ENCODE data around the gene SUSD1.
A peak's percentile ranks its signal among the peaks of the same experiment; 100 is the strongest.

SUSD1 gene

GRCh38 chr9:112174965-112175795 is at the start of gene SUSD1:
TSS of gene SUSD1 (minus strand) at chr9:112175297. CDS start at chr9:112175235, 62 bp downstream.
- no peak for TF ChIP-seq NFIC (IDR thresholded peaks at IDR 0.05)
- TF ChIP-seq, protein P1, sequence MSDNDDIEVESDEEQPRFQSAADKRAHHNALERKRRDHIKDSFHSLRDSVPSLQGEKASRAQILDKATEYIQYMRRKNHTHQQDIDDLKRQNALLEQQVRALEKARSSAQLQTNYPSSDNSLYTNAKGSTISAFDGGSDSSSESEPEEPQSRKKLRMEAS (IDR thresholded peaks at IDR 0.05) = peak; percentile 5; the same call in 1 of the 2 replicates
- TF ChIP-seq ZBTB7A (IDR thresholded peaks at IDR 0.05; ENCODE audit: low read depth) = peak; percentile 62; the same call in 1 of the 2 replicates

- TF ChIP-seq, protein P2, sequence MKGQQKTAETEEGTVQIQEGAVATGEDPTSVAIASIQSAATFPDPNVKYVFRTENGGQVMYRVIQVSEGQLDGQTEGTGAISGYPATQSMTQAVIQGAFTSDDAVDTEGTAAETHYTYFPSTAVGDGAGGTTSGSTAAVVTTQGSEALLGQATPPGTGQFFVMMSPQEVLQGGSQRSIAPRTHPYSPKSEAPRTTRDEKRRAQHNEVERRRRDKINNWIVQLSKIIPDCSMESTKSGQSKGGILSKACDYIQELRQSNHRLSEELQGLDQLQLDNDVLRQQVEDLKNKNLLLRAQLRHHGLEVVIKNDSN (IDR thresholded peaks at IDR 0.05) = no peak
- TF ChIP-seq CEBPB (IDR thresholded peaks at IDR 0.05) = no peak
- no peak for TF ChIP-seq TCF12 (IDR thresholded peaks at IDR 0.05; ENCODE audit: low read depth)
- no peak for TF ChIP-seq CREB1 (IDR thresholded peaks at IDR 0.05; ENCODE audit: low read depth)
- no peak for TF ChIP-seq FOXM1 (IDR thresholded peaks at IDR 0.05; ENCODE audit: borderline replicate concordance, low read depth)
- no peak for TF ChIP-seq NFIC (IDR thresholded peaks at IDR 0.05)
These were observed 49.5 kb upstream of the SUSD1 start for GRCh38 chr9:112224401-112225289.

GRCh38 chr9:112218908-112219307 is 43.8 kb upstream of the SUSD1 start:
- TF ChIP-seq EGR1 (IDR thresholded peaks at IDR 0.05) (no peak), RAD21 (IDR thresholded peaks at IDR 0.05; ENCODE audit: low read depth) (no peak)

DNA sequence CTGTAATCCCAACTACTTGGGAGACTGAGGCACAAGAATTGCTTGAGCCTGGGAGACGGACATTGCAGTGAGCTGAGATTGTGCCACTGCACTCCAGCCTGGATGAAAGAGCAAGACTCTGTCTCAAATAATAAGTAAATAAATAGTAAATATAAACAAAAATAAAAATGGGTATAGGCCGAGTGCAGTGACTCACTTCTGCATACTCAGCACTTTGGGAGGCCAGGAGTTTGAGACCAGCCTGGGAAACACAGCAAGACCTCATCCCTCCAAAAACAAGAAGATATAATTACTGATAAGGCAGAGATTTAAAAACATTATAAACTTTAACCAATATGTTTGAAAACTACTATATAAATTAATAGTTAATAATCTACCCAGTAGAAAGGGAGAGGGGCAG is 37.8 kb upstream of the SUSD1 start:
- TF ChIP-seq EP300 (IDR thresholded peaks at IDR 0.05; ENCODE audit: borderline replicate concordance) = no peak

DNA sequence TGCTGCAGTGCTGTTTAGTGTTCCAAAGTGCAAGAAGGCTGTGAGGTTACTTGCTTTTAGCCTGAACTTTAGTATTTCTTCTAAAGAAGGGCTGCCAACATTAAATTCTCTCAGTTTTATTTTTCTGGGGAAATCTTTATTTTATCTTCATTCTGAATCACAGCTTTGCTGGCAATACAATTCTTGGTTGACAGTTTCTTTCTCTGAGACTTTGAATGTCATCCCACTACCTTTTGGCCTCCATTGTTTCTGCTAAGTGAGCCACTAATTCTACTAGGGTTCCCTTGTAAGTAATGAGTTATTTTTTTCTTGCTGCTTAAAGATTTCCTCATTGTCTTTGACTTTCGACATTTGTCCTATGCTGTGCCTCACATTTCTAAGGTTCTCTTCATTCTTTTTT is 32.4 kb upstream of the SUSD1 start:
- TF ChIP-seq TEAD4 (IDR thresholded peaks at IDR 0.05) (no peak), CEBPB (IDR thresholded peaks at IDR 0.05) (no peak), ZBTB7A (IDR thresholded peaks at IDR 0.05; ENCODE audit: low read depth) (no peak), RAD21 (IDR thresholded peaks at IDR 0.05; ENCODE audit: low read depth) (no peak), TAF1 (IDR thresholded peaks at IDR 0.05; ENCODE audit: low read depth) (no peak), EGR1 (IDR thresholded peaks at IDR 0.05) (no peak), FOXM1 (IDR thresholded peaks at IDR 0.05; ENCODE audit: borderline replicate concordance, low read depth) (no peak), YY1 (IDR thresholded peaks at IDR 0.05; ENCODE audit: low read depth) (no peak), REST (IDR thresholded peaks at IDR 0.05; ENCODE audit: low read depth) (no peak), EP300 (IDR thresholded peaks at IDR 0.05; ENCODE audit: borderline replicate concordance) (no peak), NFIC (IDR thresholded peaks at IDR 0.05) (no peak), CREB1 (IDR thresholded peaks at IDR 0.05; ENCODE audit: low read depth) (no peak), TCF12 (IDR thresholded peaks at IDR 0.05; ENCODE audit: low read depth) (no peak)
- TF ChIP-seq, protein P1 (IDR thresholded peaks at IDR 0.05) = no peak
- TF ChIP-seq, protein P2 (IDR thresholded peaks at IDR 0.05) = no peak

DNA sequence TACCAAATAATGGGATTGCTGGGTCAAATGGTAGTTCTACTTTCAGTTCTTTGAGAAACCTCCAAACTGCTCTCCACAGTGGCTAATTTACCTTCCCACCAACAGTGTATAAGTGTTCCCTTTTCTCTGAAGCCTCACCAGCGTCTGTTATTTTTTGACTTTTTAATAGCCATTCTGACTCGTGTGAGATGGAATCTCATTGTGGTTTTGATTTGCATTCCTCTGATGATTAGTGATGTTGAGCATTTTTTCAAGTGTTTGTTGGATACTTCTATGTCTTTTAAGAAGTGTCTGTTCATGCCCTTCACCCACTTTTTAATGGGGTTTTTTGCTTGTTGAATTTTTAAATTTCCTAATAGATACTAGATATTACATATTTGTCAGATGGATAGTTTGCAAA is 28.4 kb upstream of the SUSD1 start:
- TF ChIP-seq RAD21 (IDR thresholded peaks at IDR 0.05; ENCODE audit: low read depth) = no peak
- no peak for TF ChIP-seq ZBTB7A (IDR thresholded peaks at IDR 0.05; ENCODE audit: low read depth)
- TF ChIP-seq REST (IDR thresholded peaks at IDR 0.05; ENCODE audit: low read depth) = no peak
- TF ChIP-seq EP300 (IDR thresholded peaks at IDR 0.05; ENCODE audit: borderline replicate concordance) = no peak
- TF ChIP-seq TAF1 (IDR thresholded peaks at IDR 0.05; ENCODE audit: low read depth) = no peak
- TF ChIP-seq CREB1 (IDR thresholded peaks at IDR 0.05; ENCODE audit: low read depth) = no peak
- TF ChIP-seq NFIC (IDR thresholded peaks at IDR 0.05) = no peak
